Activated T-cell treated with anti-CD3 and anti-CD28 coated beads for 1 hour (primary cell): ENCODE results near the gene DKK1.

Experiments
- DNase-seq: peaks from one replicate; pipeline ENCODE4 v3.0.0-alpha.2; 2020; ENCODE audit warnings: low read depth

Gene DKK1

GRCh38 chr10:52313933-52314821, at the start of gene DKK1:
TSS of gene DKK1 (plus strand) at chr10:52314281. CDS start at chr10:52314435, 154 bp downstream.
- no peak for DNase-seq

GRCh38 chr10:52265131-52265926, 48.8 kb upstream of the DKK1 start:
- DNase-seq, result no peak

GRCh38 chr10:52266858-52267257, 47.2 kb upstream of the DKK1 start:
- no peak for DNase-seq

GRCh38 chr10:52268790-52269189, 45.3 kb upstream of the DKK1 start:
- no peak for DNase-seq

GRCh38 chr10:52269233-52269632, 44.8 kb upstream of the DKK1 start:
- DNase-seq, result no peak

- DNase-seq, result no peak
Observed at GRCh38 chr10:52276163-52276562, 37.9 kb upstream of the DKK1 start.

GRCh38 chr10:52276986-52277385, 37.1 kb upstream of the DKK1 start:
- DNase-seq, result no peak

GRCh38 chr10:52279546-52279945, 34.5 kb upstream of the DKK1 start:
- DNase-seq, result no peak

- no peak for DNase-seq
Observed at GRCh38 chr10:52280051-52280450, 34.0 kb upstream of the DKK1 start.

GRCh38 chr10:52283174-52283573, 30.9 kb upstream of the DKK1 start:
- no peak for DNase-seq

- no peak for DNase-seq
Observed at GRCh38 chr10:52284416-52285013, 29.6 kb upstream of the DKK1 start.

- no peak for DNase-seq
Observed at GRCh38 chr10:52287866-52288265, 26.2 kb upstream of the DKK1 start.

- no peak for DNase-seq
Observed at GRCh38 chr10:52297747-52298146, 16.3 kb upstream of the DKK1 start.

GRCh38 chr10:52300599-52301277, 13.3 kb upstream of the DKK1 start:
- DNase-seq, result no peak

- no peak for DNase-seq
Observed at GRCh38 chr10:52308251-52309031, 5.6 kb upstream of the DKK1 start.

- DNase-seq, result no peak
Observed at GRCh38 chr10:52312942-52313255, 1.2 kb upstream of the DKK1 start.

GRCh38 chr10:52313256-52313932, 687 bp upstream of the DKK1 start:
- no peak for DNase-seq

GRCh38 chr10:52314822-52315552, 906 bp downstream of the DKK1 start:
- no peak for DNase-seq

GRCh38 chr10:52316001-52316400, 1.9 kb downstream of the DKK1 start:
- DNase-seq, result no peak

- no peak for DNase-seq
Observed at GRCh38 chr10:52316500-52316899, 2.4 kb downstream of the DKK1 start.
